Measurements from ENCODE around the gene CA6. TPM values are rescaled to one million over a fixed set of nuclear protein-coding genes. Genes with fewer than 3 reads are reported as not detected.

CA6 gene
- total and polyA plus RNA-seq, 2 experiments from 2014 or later: not detected

DNA sequence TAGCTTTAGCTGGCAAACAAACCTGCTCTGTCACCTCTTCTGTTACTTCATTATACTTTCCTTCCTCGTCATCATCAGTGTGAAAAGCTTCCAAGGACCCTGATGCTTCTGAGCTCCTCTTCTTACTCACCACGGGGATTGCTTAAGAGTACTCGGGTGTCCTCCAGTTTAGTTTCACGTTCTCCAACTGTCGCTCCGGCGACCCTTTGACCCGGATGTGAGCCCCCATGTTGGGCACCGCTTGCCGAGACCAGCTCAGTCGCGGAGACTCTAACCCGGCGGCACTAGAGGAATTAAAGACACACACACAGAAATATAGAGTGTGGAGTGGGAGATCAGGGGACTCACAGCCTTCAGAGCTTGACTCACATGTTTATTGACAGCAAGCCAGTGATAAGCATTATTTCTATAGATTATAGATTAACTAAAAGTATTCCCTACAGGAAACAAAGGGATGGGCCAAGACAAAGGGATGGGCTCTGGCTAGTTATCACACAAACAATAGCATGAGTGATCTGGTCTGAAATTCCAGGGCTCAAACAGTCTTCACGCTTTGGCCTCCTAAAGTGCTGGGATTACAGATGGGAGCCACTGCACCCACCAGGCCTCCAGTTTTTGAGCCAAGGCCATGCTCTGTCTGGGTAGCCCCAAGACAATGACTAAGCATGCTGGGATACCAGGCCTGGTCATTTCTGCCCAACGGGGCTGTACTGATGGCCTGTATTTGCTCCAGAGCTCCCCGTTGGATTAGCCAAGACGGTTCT is 37.1 kb upstream of the CA6 start:
- no peak overlapping the region for H2AFZ ChIP-seq
- TF ChIP-seq EZH2 (IDR thresholded peaks at IDR 0.05; ENCODE audit: insufficient read depth, poor library complexity, severe bottlenecking) (no peak), EZH2phosphoT487 (IDR thresholded peaks at IDR 0.05; ENCODE audit: insufficient read depth, low read depth) (no peak)
- no peaks in the 10 kb centered on the region for H3K9me3 ChIP-seq (ENCODE audit: low read depth)
- H3K27ac ChIP-seq: no peak overlapping the region
- WGBS, 2 experiments (ENCODE audit: low coverage in 1 of 2, low lambda C conversion rate in 2 of 2, missing lambda C conversion rate in 2 of 2): 82 to 87% methylated on average over 18 of the region's 18 CpGs
- no peaks in the 10 kb centered on the region for H3K9me2 ChIP-seq (ENCODE audit: insufficient read depth)
- no peaks in the 10 kb centered on the region for H3K79me2 ChIP-seq (ENCODE audit: insufficient read depth)
- no peak overlapping the region for H3K4me3 ChIP-seq
- H3K9ac ChIP-seq: no peak overlapping the region
- in situ Hi-C loops (cut with MboI): no loop called here
- no peaks in the 10 kb centered on the region for H3K36me3 ChIP-seq (ENCODE audit: low read depth)
- no peaks in the 10 kb centered on the region for H3K27me3 ChIP-seq (replicated peaks; ENCODE audit: insufficient read depth)
- H4K20me1 ChIP-seq (ENCODE audit: insufficient read depth): no peaks in the 10 kb centered on the region
- H3F3A ChIP-seq (ENCODE audit: insufficient read depth): peaks cover 22% of the 10 kb centered on the region
- DNase-seq: peak; percentile 38
- no peak overlapping the region for H3K4me2 ChIP-seq (ENCODE audit: unreplicated experiment)
- H3K4me1 ChIP-seq (ENCODE audit: insufficient read depth): peaks cover 27% of the 10 kb centered on the region

DNA sequence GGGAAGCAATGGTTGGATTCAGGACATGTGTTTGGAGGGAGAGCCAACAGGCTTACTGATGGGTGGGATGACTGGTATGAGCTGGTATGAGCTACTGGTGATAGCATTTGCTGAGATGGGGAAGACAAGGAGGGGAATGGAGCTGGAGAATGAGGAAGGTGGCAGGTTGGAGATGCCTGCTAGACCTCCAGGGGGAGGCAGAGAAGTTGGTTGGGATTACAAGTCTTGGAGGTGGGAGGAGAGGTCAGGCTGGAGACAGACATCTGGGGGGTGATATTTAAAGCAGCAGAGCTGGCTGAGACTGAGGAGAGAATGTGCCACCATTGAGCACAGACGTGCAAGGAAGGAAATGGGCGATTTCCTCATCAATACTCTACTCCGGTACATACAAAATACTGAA is 35.3 kb upstream of the CA6 start:
- WGBS, 2 experiments (ENCODE audit: low coverage in 1 of 2, low lambda C conversion rate in 2 of 2, missing lambda C conversion rate in 2 of 2): 92 to 96% methylated on average over 3 of the region's 3 CpGs
- Histone ChIP-seq H3K27me3 (replicated peaks; ENCODE audit: insufficient read depth) (no peaks in the 10 kb centered on the region), H3K4me1 (ENCODE audit: insufficient read depth) (peaks cover 10% of the 10 kb centered on the region), H3K27ac (no peak overlapping the region), H3K4me2 (ENCODE audit: unreplicated experiment) (no peak overlapping the region), H3K36me3 (ENCODE audit: low read depth) (no peaks in the 10 kb centered on the region), H3K9me2 (ENCODE audit: insufficient read depth) (no peaks in the 10 kb centered on the region), H3F3A (ENCODE audit: insufficient read depth) (peaks cover 10% of the 10 kb centered on the region), H4K20me1 (ENCODE audit: insufficient read depth) (no peaks in the 10 kb centered on the region), H3K4me3 (no peak overlapping the region), H3K9ac (no peak overlapping the region), H3K79me2 (ENCODE audit: insufficient read depth) (no peaks in the 10 kb centered on the region), H3K9me3 (ENCODE audit: low read depth) (no peaks in the 10 kb centered on the region), H2AFZ (no peak overlapping the region)
- TF ChIP-seq EZH2phosphoT487 (IDR thresholded peaks at IDR 0.05; ENCODE audit: insufficient read depth, low read depth): no peak
- no peak for TF ChIP-seq EZH2 (IDR thresholded peaks at IDR 0.05; ENCODE audit: insufficient read depth, poor library complexity, severe bottlenecking)
- no peak for DNase-seq
- in situ Hi-C loops (cut with MboI): no loop called here

DNA sequence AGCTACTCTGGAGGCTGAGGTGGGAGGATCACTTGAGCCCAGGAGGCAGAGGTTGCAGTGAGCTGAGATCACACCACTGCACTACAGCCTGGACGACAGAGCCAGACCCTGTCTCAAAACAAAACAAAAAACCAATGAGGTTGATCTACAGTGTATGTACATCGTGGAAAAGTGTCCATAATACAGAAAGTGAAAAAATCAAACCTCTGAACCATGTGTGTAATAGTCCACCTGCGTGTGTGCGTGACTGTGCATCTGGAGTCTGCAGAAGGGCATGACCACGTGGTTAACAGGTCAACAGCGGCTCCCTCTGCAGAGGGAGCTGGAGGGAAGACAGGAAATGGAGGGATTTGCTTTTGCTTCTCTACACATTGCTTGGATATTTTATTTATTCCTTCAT is 34.8 kb upstream of the CA6 start:
- no peak overlapping the region for H3K9ac ChIP-seq
- H3K27me3 ChIP-seq (replicated peaks; ENCODE audit: insufficient read depth): no peaks in the 10 kb centered on the region
- no peaks in the 10 kb centered on the region for H3K9me3 ChIP-seq (ENCODE audit: low read depth)
- peaks cover 4% of the 10 kb centered on the region for H3F3A ChIP-seq (ENCODE audit: insufficient read depth)
- no peak overlapping the region; the same call in 1 of the 2 replicates for H2AFZ ChIP-seq
- DNase-seq: no peak
- H3K4me2 ChIP-seq (ENCODE audit: unreplicated experiment): no peak overlapping the region
- H3K9me2 ChIP-seq (ENCODE audit: insufficient read depth): no peaks in the 10 kb centered on the region
- no peaks in the 10 kb centered on the region for H4K20me1 ChIP-seq (ENCODE audit: insufficient read depth)
- peaks cover 4% of the 10 kb centered on the region for H3K4me1 ChIP-seq (ENCODE audit: insufficient read depth)
- H3K4me3 ChIP-seq: no peak overlapping the region
- H3K27ac ChIP-seq: no peak overlapping the region
- H3K36me3 ChIP-seq (ENCODE audit: low read depth): no peaks in the 10 kb centered on the region
- no peaks in the 10 kb centered on the region for H3K79me2 ChIP-seq (ENCODE audit: insufficient read depth)
- WGBS, 2 experiments (ENCODE audit: low coverage in 1 of 2, low lambda C conversion rate in 2 of 2, missing lambda C conversion rate in 2 of 2): 52 to 56% methylated on average over 6 of the region's 6 CpGs
- in situ Hi-C loops (cut with MboI): no loop called here
- TF ChIP-seq EZH2phosphoT487 (IDR thresholded peaks at IDR 0.05; ENCODE audit: insufficient read depth, low read depth): no peak
- TF ChIP-seq EZH2 (IDR thresholded peaks at IDR 0.05; ENCODE audit: insufficient read depth, poor library complexity, severe bottlenecking): no peak

DNA sequence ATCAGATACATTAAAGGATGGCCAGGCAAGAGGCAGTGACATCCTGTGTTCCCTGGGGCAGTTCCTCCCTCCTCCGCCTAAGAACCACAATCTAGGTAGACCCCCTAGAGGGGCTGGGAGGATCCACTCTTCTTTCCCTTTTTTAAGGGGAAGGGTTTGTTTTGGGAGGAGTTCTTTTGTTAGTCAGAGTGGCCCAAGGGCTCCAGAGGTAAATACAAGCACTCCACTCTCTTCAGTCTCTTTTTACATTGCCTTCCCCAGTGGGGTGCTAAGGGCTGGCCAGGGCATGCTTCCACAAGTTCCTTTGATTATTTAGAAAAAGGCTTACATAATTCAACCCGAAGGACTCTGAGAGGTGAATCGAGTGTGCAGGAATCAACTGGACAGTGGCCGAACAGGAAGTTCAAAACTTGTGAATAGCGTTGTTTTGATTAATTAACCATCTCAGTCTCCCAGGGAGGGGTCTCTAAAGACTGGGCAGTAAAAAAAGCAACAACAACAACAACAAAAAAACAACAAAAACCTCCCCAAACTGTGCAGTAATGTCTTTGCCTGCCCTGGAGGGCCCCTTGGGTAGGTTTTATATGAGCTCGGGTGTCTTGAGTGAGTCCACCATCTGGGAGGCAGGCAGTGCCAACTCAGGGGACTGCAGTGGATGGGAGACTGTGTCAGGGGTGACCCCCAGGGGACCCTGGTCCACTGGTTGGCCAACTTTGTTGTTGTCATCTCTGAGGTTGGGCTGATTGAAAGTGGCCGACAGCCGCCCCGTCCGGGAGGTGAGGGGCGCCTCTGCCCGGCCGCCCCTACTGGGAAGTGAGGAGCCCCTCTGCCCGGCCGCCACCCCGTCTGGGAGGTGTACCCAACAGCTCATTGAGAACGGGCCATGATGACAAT is 34.0 kb upstream of the CA6 start:
- no peak overlapping the region for H3K4me2 ChIP-seq (ENCODE audit: unreplicated experiment)
- no peaks in the 10 kb centered on the region for H3K4me1 ChIP-seq (ENCODE audit: insufficient read depth)
- no peaks in the 10 kb centered on the region for H3K36me3 ChIP-seq (ENCODE audit: low read depth)
- DNase-seq: no peak
- no peak overlapping the region for H3K4me3 ChIP-seq
- 78 to 84% methylated on average over 9 to 16 of the region's 17 CpGs for WGBS, 2 experiments (ENCODE audit: low coverage in 1 of 2, low lambda C conversion rate in 2 of 2, missing lambda C conversion rate in 2 of 2)
- no peak overlapping the region for H3K9ac ChIP-seq
- no peak for TF ChIP-seq EZH2phosphoT487 (IDR thresholded peaks at IDR 0.05; ENCODE audit: insufficient read depth, low read depth)
- TF ChIP-seq EZH2 (IDR thresholded peaks at IDR 0.05; ENCODE audit: insufficient read depth, poor library complexity, severe bottlenecking): no peak
- no peaks in the 10 kb centered on the region for H3F3A ChIP-seq (ENCODE audit: insufficient read depth)
- H3K27ac ChIP-seq: no peak overlapping the region
- in situ Hi-C loops (cut with MboI): no loop called here
- H3K79me2 ChIP-seq (ENCODE audit: insufficient read depth): no peaks in the 10 kb centered on the region
- H3K9me3 ChIP-seq (ENCODE audit: low read depth): no peaks in the 10 kb centered on the region
- no peaks in the 10 kb centered on the region for H4K20me1 ChIP-seq (ENCODE audit: insufficient read depth)
- H3K27me3 ChIP-seq (replicated peaks; ENCODE audit: insufficient read depth): no peaks in the 10 kb centered on the region
- H3K9me2 ChIP-seq (ENCODE audit: insufficient read depth): no peaks in the 10 kb centered on the region
- H2AFZ ChIP-seq: no peak overlapping the region; the same call in 1 of the 2 replicates
